ENCODE results near the gene TP53BP1. TPM values are rescaled to one million over a fixed set of nuclear protein-coding genes. Genes with fewer than 3 reads are reported as not detected.

Gene TP53BP1
- total RNA-seq, 4 donors from 2014 or later, result 17.6 to 49.4 (median 29.0) TPM

DNA sequence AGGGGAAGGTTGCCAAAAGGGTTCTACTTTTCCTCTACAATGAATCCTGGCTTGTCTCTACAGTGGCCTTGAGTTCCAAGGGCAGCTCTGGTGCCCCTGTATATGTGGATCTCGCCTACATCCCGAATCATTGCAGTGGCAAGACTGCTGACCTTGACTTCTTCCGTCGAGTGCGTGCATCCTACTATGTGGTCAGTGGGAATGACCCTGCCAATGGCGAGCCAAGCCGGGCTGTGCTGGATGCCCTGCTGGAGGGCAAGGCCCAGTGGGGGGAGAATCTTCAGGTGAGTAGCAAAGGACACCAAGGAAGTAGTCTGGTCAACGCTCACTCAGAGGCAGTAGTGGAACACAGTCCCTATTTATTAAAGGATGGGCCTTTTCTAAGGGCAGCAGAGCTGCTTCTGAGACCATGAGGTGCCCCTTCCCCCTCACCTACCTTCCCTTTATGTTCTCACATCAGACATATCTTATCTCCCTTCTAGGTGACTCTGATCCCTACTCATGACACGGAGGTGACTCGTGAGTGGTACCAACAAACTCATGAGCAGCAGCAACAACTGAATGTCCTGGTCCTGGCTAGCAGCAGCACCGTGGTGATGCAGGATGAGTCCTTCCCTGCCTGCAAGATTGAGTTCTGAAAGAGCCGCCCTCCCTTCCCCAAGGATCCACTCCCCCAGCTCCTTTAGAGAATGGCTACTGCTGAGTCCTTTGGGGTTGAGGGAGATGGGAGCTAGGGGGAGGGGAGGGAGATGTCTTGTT, 36.8 kb upstream of the TP53BP1 start:
- TF ChIP-seq POLR2A (IDR thresholded peaks at IDR 0.05), result no peak
- TF ChIP-seq, protein P1, sequence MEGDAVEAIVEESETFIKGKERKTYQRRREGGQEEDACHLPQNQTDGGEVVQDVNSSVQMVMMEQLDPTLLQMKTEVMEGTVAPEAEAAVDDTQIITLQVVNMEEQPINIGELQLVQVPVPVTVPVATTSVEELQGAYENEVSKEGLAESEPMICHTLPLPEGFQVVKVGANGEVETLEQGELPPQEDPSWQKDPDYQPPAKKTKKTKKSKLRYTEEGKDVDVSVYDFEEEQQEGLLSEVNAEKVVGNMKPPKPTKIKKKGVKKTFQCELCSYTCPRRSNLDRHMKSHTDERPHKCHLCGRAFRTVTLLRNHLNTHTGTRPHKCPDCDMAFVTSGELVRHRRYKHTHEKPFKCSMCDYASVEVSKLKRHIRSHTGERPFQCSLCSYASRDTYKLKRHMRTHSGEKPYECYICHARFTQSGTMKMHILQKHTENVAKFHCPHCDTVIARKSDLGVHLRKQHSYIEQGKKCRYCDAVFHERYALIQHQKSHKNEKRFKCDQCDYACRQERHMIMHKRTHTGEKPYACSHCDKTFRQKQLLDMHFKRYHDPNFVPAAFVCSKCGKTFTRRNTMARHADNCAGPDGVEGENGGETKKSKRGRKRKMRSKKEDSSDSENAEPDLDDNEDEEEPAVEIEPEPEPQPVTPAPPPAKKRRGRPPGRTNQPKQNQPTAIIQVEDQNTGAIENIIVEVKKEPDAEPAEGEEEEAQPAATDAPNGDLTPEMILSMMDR (IDR thresholded peaks at IDR 0.05), result no peak
- TF ChIP-seq EP300 (IDR thresholded peaks at IDR 0.05), result no peak
- no peak for TF ChIP-seq POLR2AphosphoS5 (IDR thresholded peaks at IDR 0.05)

GRCh38 chr15:43529141-43529540, 36.2 kb upstream of the TP53BP1 start:
- TF ChIP-seq POLR2AphosphoS5 (IDR thresholded peaks at IDR 0.05) (no peak), EP300 (IDR thresholded peaks at IDR 0.05) (no peak), POLR2A (IDR thresholded peaks at IDR 0.05) (no peak)
- TF ChIP-seq, protein P1 (IDR thresholded peaks at IDR 0.05), result no peak
- Histone ChIP-seq H3K27ac (no peak overlapping the region), H3K27me3 (no peaks in the 10 kb centered on the region), H3K4me3 (no peak overlapping the region), H3K36me3 (peaks cover 22% of the 10 kb centered on the region), H3K9me3 (no peaks in the 10 kb centered on the region), H3K4me1 (peaks cover 4% of the 10 kb centered on the region)
- WGBS, result 96% methylated on average over 14 of the region's 15 CpGs
- DNase-seq (ENCODE audit: low spot score in 2 of 2), result no peak

More for the DNA sequence above, 36.8 kb upstream of the TP53BP1 start:
- Histone ChIP-seq H3K4me3 (no peak overlapping the region), H3K27me3 (no peaks in the 10 kb centered on the region), H3K27ac (no peak overlapping the region), H3K4me1 (peaks cover 4% of the 10 kb centered on the region), H3K36me3 (peaks cover 23% of the 10 kb centered on the region), H3K9me3 (no peaks in the 10 kb centered on the region)
- DNase-seq (ENCODE audit: low spot score in 2 of 2), result no peak
- 92% methylated on average over 9 of the region's 12 CpGs for WGBS

GRCh38 chr15:43528542-43529007, 35.6 kb upstream of the TP53BP1 start:
- Histone ChIP-seq H3K4me1 (peaks cover 4% of the 10 kb centered on the region), H3K27me3 (no peaks in the 10 kb centered on the region), H3K36me3 (peaks cover 25% of the 10 kb centered on the region), H3K9me3 (no peaks in the 10 kb centered on the region), H3K27ac (no peak overlapping the region), H3K4me3 (no peak overlapping the region)
- TF ChIP-seq POLR2A (IDR thresholded peaks at IDR 0.05) (no peak), POLR2AphosphoS5 (IDR thresholded peaks at IDR 0.05) (no peak)
- WGBS, result 86% methylated on average over 4 of the region's 11 CpGs
- no peak for DNase-seq (ENCODE audit: low spot score in 2 of 2)

DNA sequence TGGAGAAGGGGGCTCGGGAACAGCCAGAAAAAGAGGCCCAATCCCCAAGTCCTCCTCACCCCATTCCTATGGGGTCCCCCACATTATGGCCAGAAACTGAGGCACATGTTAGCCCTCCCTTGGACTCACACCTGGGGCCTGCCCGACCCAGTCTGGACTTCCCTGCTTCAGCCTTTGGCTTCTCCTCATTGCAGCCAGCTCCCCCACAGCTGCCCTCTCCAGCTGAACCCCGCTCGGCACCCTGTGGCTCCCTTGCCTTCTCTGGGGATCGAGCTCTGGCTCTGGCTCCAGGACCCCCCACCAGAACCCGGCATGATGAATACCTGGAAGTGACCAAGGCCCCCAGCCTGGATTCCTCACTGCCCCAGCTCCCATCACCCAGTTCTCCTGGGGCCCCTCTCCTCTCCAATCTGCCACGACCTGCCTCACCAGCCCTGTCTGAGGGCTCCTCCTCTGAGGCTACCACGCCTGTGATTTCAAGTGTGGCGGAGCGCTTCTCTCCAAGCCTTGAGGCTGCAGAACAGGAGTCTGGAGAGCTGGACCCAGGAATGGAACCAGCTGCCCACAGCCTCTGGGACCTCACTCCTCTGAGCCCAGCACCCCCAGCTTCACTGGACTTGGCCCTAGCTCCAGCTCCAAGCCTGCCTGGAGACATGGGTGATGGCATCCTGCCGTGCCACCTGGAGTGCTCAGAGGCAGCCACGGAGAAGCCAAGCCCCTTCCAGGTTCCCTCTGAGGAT, 35.0 kb upstream of the TP53BP1 start:
- Histone ChIP-seq H3K4me3 (no peak overlapping the region), H3K27me3 (no peaks in the 10 kb centered on the region), H3K4me1 (peaks cover 4% of the 10 kb centered on the region), H3K27ac (no peak overlapping the region), H3K36me3 (peaks cover 26% of the 10 kb centered on the region), H3K9me3 (no peaks in the 10 kb centered on the region)
- no peak for DNase-seq (ENCODE audit: low spot score in 2 of 2)
- TF ChIP-seq POLR2AphosphoS5 (IDR thresholded peaks at IDR 0.05) (no peak), POLR2A (IDR thresholded peaks at IDR 0.05) (no peak), EP300 (IDR thresholded peaks at IDR 0.05) (no peak)
- TF ChIP-seq, protein P1 (IDR thresholded peaks at IDR 0.05), result no peak
- WGBS, result 88% methylated on average over 7 of the region's 12 CpGs

- Histone ChIP-seq H3K4me3 (no peak overlapping the region), H3K27me3 (no peaks in the 10 kb centered on the region), H3K9me3 (no peaks in the 10 kb centered on the region), H3K4me1 (peaks cover 4% of the 10 kb centered on the region), H3K27ac (no peak overlapping the region), H3K36me3 (peaks cover 28% of the 10 kb centered on the region)
- 81% methylated on average over 8 of the region's 9 CpGs for WGBS
- no peak for DNase-seq (ENCODE audit: low spot score in 2 of 2)
- no peak for TF ChIP-seq POLR2AphosphoS5 (IDR thresholded peaks at IDR 0.05)
- TF ChIP-seq, protein P1 (IDR thresholded peaks at IDR 0.05), result no peak
- no peak for TF ChIP-seq EP300 (IDR thresholded peaks at IDR 0.05)
- no peak for TF ChIP-seq POLR2A (IDR thresholded peaks at IDR 0.05)
Observed at GRCh38 chr15:43527016-43527801, 34.3 kb upstream of the TP53BP1 start.
